GM21526 (cell line): ENCODE data around the gene DYRK1A.
"Not testable (repeated sequence)": the region's sequence is repeated elsewhere in the genome, so short reads cannot be mapped to it uniquely, and the experiment has no call there.

ENCODE experiments used
- ATAC-seq: cut with Tn5 transposase; IDR thresholded peaks from one replicate; pipeline ENCODE4 v1.9.1; 2021; ENCODE audit warnings: moderate library complexity; ENCODE audit not compliant: unreplicated experiment, low FRiP score

The DYRK1A gene

DNA sequence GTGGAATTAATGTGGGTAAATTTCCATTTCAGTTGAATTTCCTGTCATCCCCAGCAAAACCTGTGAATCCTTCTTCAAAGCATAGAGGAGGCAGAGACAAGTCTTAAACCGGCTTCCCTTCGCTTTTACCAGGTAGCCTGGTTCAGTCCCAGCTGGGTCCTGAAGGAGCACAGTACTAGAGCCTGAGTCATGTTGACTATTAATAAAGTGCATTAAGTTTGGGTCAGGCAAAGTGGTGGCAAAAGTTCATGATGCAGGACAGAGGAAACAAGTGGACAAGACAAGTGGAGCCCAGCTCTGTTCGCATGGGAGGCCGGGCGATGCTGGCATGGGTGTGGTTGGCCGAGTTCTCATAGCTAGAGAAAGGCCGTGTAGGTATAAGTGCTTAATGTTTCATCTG lies 150.4 kb downstream of the DYRK1A start:
- no peak for ATAC-seq

DNA sequence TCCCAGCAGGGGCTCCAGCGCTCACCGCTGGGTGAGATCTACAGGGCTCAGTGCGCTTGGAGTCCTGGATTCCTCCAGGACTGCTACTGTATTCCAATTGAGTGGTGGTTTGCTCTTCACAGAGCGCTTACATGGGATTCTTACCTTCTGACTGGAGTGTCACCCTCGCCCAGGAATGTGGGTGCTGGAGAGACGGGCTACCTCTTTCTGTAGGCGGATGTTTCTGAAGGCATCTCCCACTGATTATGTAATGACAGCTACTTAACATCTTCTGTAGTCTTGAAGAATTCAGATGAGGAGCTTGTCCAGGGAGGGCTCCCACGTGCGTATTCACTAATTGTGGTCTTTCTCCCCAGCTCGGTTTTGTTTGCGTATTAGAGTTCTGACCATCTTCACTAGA lies 154.2 kb downstream of the DYRK1A start:
- ATAC-seq, result no peak

DNA sequence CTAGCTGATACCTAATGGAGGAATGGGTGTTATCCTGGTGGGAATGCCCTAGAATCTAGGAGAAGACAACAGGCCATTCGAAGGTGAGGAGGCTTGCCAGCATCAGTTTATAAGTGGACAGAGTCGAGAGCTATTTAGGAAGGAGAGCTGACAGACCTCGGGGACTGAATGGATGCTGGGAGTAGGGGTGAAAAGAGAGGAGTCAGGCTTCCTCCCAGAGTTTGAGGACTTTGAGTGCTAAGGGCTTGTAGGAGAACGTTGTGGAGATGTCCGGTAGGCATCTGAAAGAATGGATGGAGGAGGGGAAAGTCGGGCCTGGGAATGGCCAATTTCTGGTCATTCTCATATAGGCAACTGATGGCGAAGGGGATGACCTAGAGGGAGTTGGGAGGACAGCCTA lies 155.1 kb downstream of the DYRK1A start:
- ATAC-seq, result no peak

DNA sequence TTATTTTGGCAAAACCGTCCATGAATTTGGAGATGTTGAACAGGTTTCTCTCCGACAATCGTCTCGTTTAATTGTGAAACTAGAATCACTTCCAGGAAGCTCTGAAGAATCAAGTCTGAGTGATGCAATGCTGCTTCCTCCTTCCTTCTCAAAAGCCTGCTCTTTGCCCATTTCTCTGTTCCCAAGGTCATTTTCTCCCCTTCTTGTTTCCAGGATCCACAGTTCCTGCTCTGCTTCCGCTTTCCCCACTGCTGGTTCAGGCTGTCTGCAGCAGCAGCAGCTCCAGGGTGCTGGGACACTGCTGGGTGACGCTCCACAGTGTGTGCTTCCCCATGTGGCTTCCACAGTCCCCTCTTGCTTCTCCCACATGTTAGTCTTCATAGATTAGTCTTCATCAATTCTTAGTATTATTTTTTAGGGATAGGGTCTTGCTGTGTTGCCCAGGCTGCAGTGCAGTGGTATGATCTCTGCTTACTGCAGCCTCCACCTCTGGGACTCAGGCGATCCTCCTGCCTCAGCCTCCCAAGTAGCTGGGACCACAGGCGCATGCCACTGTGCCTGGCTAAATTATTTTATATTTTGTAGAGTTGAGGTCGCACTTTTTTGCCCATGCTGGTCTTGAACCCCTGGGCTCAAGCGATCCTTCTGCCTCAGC lies 156.2 kb downstream of the DYRK1A start:
- no peak for ATAC-seq

DNA sequence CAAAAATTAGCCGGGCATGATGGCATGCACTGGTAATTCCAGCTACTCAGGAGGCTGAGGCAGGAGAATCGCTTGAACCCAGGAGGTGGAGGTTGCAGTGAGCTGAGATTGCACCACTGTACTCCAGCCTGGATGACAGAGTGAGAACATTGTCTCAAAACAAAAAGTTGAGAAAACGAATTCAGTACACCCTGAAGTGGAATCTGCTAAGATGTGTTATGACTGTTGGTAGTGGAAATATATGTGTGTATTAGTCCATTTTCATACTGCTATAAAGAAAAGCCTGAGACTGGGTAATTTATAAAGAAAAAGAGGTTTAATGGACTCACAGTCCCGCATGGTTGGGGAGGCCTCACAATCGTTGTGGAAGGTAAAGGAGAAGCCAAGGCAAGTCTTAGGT lies 158.4 kb downstream of the DYRK1A start:
- ATAC-seq, result not testable (repeated sequence)

DNA sequence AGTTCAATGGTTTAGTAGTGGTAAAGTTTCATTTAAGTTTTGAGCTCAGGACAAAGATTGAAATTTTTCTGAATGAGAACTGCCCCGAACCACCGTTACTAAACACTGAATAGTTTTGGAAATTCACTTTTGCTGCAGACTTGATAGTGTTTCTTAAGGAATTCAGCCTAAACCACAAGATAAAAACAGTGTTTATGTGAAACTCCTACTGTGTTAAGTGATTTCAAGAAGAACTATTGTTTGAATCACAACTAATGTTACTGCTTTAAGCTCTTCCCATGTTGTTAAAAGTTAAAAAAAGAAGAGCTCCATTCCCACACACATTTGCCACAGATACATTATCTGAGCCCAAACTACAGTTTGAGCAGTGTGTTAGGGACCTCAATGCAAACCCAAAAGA lies 159.2 kb downstream of the DYRK1A start:
- ATAC-seq, result no peak

DNA sequence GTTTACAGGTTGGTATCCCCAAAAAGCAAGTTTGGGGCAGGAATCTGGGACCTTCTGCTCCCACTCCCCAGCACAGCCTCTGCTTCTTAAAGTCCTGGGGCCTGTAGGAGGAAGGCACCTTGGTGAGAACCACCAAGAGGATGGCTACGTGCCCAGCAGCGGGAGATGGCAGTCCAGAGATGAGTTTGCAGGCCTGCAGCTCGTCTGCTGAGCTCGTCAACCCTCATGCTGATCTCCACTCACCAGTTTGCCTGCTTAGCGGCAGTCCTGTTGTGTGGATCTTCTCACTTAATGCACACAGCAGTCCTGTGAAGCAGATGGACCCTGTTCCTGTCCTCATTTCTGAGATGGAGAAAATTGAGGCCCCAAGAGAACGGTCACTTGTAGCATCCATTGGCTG lies 160.5 kb downstream of the DYRK1A start:
- no peak for ATAC-seq

DNA sequence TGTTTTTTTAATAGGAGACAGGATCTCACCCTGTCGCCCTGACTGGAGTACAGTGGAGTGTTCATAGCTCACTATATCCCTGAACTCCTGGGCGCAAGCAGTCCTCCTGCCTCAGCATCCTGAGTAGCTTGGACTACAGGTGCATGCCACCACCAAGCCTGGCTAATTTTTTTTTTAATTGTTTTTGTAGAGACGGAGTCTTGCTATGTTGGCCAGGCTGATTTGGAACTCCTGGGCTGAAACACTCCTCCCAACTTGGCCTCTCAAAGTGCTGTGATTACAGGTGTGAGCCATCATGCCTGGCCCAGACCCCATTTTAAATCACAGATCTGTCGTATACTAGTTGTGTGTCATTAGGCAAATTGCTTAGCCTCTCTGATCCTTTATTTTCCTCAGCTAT lies 161.1 kb downstream of the DYRK1A start:
- ATAC-seq, result no peak

DNA sequence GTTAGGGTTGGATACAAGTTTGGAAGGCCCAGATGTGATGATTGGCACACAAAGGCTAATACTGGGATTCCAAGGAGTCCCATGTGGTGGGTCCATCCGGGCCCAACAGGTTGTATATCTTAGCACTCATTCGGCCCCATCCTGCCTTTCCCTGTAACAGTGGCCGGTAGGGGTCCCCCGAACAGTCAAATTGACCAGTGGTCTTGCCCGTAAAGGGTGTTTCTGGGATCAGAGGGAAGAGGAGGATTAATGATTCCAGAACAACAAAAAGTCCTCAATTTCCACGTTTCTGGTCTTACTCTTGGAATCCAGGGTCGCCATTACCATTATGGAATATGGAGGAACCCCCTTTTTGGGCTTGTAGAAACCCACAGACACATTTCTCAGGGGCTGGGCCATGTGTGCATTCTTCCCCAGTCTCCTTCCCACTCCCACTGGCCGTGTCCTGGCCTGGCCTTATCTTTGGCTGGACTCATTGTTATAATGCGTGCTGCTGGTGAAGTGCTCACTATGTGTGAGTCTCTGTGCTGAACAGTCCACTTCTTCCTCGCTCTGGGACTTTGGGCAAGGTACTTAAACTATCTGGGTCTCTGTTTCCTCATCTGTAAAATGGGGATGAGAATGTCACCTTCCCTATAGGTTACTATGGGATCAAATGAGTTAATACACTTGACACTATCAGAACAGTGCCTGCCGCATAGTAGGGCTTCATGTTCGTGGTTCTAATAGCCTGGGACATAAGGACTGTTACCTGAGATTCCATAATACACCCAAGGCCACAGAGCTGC lies 161.8 kb downstream of the DYRK1A start:
- ATAC-seq, result no peak

DNA sequence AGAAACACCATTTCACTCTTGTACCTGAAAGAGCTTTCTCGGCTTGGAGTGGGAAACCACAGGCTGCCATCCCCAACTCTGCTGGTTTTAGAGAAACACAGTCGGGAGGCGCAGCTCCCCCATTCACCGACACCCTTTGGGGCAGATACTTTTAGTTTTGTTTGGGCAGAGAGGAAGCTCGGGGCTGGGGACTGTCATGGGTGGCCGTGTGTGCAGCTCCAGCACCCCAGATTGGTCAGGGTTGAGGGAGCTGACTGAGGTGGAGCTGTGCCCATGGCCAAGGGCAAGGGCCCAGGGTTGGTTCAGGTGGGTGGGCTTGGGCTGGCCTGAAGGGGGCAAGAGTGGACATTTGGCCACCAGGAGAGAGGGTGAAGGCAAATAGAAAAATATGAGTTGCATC lies 163.1 kb downstream of the DYRK1A start:
- no peak for ATAC-seq

DNA sequence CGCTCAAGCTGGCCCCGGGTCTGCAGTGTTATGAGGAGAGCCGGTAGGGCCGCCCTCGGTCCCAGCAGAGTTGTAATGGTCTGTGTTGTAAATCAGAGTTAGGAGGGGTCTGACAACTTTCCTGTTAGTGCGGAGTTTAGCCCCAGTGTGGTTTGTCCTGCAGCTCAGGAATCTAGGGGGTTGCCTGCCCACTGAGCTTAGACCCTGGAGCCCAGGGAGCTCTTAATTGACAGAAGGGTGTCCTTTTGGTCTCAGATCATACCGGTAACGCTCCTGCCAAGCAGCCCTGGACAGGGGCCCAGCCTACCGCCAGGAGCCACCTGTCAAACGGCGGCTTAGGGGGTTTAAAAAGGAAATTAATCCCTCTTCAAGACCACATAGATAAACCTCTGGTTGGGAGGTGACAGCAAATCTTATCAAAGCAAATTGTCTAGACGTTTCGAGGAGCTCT lies 164.4 kb downstream of the DYRK1A start:
- ATAC-seq, result no peak

DNA sequence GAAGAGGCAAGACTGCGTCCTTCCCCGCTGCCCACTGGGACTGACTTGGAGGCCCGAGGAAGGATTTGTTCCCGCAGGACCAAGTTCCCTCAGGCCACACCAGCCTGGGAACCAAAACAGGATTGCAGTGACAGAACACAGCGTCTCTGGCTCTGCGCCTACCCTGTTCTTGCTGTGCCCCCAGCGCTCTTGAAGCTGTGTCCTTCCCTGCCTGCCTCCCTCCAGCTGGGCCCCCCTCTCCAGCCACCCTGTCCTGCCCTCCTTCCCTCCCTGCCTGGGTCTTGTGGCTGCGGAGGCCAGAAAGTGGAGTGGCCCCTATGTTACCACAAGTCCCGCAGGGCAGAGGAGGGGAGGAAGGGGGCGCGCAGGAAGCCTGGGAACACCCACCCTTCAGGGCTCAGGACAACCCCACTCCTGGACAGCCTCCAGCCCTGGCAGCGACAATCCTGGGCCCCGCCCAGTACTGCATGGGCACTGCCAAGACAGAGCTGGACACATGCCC lies 164.9 kb downstream of the DYRK1A start:
- ATAC-seq, result no peak

DNA sequence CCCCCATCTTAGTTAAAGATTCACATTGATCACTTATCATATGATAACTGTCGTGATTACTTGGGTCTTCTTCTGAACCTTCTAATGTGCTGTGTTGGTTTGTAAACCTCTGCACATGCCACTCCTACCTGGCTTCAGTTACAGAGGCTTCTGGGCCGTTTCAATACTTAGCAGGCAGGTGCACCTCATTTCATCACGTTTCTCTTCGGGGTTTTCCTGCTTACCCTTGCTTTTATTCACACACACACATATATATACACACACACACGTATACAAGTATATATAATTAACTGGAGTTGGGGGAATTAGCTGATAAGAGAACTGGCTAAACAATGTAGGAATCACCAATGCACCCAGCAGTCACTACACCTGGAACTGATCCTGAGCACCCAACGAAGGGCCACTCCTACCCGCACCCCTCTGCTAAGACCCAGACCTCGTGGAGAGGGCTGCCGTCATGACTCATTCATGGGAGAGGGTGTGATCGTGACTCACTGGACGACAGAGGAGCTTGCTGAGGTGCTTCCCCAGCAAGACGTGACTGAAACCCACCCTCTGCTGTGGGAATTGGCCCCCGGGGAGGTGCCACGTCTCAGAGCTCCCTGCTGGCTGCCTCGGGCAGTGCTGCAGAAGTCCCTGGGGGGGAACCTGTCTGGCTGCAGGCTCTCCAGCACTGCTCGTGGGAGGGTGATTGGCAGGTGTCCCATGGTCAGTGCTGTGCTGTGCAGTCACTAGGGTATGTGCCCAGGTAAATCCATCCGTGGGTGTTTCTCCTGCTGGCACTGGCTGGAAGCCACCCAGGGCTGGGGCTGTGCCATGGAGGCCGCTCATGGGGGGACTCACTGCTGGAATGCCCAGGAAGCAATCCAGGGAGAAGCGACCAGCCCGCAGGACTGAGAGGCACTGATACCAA lies 166.6 kb downstream of the DYRK1A start:
- ATAC-seq, result no peak

DNA sequence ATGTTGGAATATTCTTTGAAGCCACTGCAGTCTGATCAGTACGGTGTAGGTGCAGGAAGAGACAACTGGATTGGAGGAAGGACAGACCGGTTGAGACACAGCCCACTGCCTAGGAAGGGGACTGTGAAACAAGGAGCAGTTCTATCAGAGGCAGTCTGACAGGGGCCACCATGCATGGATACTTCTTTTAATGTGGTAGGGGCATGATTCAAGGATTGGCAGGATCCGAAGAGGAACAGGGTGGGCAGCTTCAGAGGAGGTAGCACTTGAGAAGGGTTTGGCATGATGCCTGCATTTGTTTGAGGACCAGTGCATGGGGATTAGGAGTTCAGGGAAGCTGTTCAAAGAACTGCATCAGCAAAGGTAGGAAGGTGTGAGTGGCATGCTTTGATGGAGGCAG lies 167.9 kb downstream of the DYRK1A start:
- ATAC-seq, result no peak

DNA sequence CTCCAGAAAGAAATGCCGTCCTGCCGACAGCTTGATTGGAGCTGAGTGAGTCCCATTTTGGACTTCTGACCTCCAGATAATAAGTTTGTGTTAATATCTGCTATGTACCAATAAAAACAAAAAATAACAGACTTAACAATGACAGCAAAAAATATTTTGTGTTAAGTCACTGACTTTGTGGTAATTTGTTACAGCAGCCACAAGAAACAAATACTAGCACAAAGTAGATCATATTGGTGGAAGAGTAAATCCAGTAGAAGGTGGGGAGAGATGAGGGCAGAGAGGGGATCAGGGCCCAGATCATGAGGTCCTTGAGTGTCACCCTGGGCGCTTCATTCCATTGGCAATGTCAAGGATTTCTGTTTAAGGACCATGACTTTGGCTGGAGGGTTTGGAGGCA lies 168.6 kb downstream of the DYRK1A start:
- no peak for ATAC-seq

DNA sequence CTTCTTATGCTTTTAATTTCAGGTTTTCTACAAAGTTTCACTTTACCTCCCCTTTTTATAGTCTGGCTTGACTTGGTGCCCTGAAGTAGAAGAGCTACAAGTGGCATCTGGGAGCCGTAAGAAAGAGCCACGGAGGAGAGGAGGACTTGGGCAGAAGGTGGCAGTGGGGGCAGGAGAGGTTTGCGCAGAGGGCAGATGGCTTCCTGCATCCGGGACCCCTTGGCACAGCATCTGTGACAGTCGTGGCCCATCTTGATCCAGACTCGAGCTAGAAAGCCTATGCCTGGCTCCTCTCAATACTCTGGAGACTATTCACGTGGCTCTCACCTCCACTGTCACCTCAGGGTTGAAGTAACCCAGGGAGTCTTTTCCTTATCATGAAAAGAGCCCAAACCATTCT lies 169.1 kb downstream of the DYRK1A start:
- ATAC-seq, result no peak

DNA sequence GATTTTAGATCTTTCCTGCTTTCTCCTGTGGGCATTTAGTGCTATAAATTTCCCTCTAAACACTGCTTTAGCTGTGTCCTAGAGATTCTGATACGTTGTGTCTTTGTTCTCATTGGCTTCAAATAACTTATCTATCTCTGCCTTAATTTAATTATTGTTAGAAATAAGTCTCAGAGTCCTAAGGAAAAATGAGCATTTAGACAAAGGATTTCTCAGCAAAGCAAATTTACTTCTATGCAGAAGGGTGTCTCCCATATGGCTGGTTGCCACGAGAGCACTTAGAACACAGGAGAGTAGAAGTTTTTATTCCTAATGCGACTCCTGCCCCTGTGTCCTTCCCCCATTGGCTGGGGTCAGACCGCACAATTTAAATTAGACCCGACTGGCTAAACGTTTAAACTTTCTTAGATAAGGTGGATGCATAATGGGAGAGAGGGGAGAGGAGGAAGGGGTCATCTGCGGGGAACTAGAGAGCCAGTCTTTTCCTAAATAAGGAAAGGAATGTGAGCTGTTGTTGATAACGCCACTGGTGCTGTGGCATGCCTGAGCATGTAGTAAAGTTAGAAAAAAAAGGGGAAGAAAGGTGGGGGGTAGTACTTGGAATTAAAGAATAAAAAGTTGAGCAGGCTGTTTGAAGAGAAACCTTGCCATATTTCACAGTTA lies 170.2 kb downstream of the DYRK1A start:
- no peak for ATAC-seq

DNA sequence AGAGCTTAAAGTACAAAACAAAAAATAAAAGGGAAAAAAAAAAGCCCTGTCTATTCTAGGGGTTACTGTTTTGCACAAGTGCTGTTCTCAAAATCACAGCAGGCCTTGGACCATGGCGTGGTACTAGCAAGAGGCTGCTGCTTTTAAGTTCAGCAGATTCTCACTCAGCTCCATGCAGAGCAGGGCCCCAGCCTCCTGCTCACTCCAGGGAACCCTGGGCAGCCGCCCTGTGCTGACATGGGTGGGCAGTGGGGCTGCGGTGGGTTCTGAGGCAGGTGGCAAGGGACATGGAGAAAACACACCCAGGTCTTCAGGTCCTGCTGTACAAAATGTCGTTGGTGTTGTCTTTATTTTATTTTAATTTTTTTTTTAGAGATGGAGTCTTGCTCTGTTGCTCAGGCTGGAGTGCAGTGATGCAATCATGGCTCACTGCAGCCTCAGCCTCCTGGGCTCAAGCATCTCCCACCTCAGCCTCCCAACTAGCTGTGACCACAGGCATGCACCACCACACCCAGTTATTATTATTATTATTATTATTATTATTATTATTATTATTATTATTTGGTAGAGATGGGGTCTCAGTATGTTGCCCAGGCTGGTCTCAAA lies 170.9 kb downstream of the DYRK1A start:
- no peak for ATAC-seq

DNA sequence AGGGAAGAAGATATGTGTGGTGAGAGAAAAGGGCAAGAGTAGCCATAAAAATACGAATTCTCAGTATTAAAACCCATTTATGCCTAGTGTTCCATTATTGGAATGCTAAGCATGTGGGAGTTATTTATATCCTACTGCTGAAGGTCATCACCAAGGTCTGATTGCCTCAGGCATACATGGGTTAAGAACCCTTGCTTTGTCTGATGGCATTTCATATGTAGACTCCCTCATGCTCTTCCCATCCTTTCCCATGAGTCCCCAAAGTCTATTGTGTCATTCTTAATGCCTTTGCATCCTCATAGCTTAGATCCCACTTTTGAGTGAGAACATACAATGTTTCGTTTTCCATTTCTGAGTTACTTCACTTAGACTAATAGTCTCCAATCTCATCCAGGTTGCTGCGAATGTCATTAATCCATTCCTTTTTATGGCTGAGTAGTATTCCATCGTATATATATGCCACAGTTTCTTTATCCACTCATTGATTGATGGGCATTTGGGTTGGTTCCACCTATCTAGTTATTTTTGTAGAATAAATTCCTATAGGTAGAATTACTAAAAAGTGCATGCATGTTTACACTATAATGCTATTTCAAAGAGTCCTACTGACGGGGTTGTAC lies 172.5 kb downstream of the DYRK1A start:
- ATAC-seq, result no peak

DNA sequence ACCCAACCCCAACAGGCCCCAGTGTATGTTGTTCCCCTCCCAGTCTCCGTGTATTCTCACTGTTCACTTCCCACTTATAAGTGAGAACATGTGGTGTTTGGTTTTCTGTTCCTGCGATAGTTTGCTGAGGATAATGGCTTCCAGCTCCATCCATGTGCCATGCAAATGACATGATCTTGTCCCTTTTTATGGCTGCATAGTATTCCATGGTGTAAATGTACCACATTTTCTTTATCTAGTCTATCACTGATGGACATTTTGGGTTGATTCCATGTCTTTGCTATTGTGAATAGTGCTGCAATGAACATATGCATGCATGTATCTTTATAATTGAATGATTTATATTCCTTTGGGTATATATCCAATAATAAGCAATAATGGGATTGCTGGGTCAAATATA lies 174.6 kb downstream of the DYRK1A start:
- ATAC-seq, result not testable (repeated sequence)
